Posterior vena cava (tissue), 2 donors: ENCODE measurements around the gene DQX1. TPM values are rescaled to one million over a fixed set of nuclear protein-coding genes. Genes with fewer than 3 reads are reported as not detected.

ENCODE experiments used
- DNase-seq: peaks from one replicate; pipeline ENCODE4 v3.0.0-alpha.2; 2020; ENCODE audit warnings: low spot score
- intact Hi-C, 2 donors: fragments of 100-400 bp; cut with DNase I; formaldehyde crosslinking; loops; one replicate each; pipeline versions ENCODE4 v1.14.1 to v1.14.2; 2022 to 2023
- total RNA-seq, 2 donors: library from RNA; stranded (reverse); fragmentation: NEBNext Ultra II Directional; extraction: Animal tissue kit (Norgen Biotek cat#: 25700); gene quantifications; one replicate each; pipeline ENCODE4 v1.2.1, GENCODE V29; 2021
- donor health status: DM: yes; HTN: yes; CAD: no.
- donor health status: DM: yes; HTN: yes; CAD: no.

The DQX1 gene
- total RNA-seq, 2 donors from 2014 or later, result not detected

DNA sequence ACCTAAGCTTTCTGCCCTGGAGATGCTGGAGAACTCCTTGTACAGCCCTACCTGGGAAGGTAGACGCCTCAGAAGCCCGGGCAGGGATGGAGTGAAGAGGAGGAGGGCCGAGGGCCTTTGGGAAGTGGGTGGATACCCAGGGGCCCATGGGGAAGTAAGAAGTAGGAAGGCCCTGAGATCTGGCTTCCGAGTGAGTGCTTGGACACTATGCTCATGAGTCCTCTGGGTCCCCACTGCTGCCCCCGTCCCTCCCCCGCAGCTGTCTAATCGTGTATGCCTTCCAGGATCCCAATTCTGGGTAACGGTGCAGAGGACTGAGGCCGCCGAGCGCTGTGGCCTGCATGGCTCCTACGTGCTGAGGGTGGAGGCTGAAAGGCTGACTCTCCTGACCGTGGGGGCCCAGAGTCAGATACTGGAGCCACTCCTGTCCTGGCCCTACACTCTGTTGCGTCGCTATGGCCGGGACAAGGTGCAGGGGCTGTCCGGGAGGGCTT, 29.6 kb upstream of the DQX1 start:
- intact Hi-C loops, result no loop called here
- DNase-seq, result peak; percentile 80

DNA sequence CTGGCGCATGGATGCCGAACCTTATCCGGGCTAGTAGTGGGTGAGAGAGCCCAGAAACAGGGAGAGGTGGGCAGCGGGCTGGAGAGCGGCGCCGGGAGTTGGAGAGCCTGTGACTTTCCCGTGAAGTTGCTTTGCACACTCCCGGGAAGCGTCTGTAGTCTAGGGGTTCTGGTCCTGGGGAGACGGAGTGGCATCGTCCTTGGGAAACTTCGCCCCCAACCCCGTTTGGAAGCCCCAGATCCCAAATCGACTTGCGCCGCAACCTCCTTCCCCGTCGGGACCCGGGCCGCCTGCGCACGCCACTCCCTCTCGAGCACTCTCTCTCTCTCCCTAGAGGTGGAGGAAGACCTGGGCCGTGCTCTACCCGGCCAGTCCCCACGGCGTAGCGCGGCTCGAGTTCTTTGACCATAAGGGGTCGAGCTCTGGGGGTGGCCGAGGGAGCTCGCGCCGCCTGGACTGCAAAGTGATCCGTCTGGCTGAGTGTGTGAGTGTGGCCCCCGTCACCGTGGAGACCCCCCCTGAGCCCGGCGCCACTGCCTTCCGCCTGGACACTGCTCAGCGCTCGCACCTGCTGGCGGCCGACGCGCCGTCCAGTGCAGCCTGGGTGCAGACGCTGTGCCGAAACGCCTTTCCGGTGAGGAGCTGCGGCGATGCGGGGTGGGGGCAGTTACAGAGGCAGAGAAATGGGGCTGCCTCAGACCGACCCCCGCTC, 28.9 kb upstream of the DQX1 start:
- intact Hi-C loops, result no loop called here
- DNase-seq, result peak; percentile 91

DNA sequence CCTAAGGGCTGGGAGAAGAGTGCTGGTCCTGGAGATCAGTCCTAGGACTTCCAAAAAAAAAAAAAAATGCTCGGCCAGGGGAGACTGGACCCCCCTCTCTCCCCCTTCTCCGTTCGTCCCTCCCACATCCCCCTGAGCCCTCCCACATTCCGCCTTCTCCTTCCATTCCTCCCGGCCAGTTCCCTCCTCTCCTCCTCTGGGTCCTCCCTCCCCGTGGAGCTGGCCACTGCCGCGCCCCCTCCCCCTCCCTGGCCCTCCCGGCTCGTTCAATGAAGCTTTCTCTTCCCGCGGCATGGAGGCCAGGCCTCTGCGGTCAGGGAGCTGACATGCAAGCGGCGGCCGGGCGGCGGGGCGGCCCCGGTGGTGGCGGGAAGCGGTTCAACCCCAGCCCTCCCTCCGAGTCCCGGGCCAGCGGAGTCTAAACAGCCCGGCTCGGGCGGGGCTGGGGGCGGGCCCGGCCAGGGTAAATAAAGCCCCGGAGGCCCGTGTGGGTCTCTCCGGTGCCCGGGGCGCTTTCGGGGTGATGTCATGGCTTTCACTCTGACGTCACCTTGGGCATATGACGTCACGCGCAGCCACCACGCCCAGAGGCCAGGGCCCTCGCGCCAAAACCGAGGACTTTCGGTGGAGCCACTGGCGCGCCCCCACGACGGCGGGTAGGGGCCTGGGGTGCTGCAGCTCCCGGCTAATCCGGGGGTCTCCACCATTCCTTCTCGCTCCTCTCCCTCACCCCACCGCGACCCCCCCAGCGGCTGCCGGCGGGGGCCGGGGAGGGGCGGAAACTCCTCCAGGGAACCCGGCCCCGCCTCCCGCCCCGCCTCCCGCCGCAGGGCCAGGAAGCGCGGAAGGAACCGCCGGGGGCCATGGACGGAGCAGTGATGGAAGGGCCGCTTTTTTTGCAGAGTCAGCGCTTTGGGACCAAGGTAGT, 28.1 kb upstream of the DQX1 start, which contains the start of the genes DOK1 and LOXL3:
TSS of gene DOK1 (plus strand) at position 829 of the 928 bp plus-strand sequence. CDS start at position 864, 35 bp downstream.
TSS of gene LOXL3 (minus strand) at position 51 of the 928 bp plus-strand sequence. CDS start 1,308 bp downstream, outside the sequence.
- intact Hi-C loops, result no loop called here
- DNase-seq, result peak; percentile 96

DNA sequence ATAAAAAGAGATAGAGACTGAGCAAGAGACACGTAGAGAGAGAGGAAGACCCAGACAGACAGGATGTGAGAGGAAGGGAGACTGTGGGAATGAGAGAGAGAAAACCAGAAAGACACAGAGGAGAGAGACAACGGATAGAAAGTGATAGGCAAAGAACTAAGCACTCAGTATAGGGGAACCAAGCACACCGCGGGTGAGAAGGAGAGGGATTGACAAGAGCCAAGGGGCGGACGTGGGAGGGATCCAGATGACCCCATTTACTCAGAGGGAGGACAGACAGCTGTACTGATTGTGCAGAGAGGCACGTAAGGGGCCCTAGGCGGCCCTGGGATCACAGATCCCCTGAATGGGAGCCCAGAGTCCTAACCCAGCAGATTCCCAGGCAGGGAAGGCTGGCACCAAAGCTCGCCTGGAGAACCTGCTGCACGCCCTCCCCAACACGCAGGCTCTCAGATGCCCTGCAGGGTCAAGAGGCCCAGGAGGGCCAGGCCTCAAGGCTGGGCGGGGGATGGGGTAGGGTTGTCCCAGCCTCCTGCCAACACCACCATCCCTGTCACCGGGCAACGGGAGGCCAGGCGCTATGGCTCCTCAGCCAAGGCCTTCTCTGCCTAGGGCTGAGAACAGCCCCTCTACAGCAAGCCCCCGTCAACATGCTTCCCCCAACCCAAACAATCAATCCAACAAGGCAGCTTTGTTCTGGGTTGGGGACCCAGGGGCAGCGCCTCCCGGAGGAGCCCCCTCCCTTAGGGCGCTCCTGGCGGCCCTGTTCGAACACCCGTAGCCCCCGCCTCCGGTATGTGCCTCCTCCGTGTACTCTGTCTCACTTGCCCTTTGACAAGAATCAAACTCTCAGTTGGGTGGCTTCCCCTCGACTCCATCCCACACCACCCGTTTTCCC, 27.1 kb upstream of the DQX1 start:
- intact Hi-C loops, result no loop called here
- peak; percentile 79 for DNase-seq

DNA sequence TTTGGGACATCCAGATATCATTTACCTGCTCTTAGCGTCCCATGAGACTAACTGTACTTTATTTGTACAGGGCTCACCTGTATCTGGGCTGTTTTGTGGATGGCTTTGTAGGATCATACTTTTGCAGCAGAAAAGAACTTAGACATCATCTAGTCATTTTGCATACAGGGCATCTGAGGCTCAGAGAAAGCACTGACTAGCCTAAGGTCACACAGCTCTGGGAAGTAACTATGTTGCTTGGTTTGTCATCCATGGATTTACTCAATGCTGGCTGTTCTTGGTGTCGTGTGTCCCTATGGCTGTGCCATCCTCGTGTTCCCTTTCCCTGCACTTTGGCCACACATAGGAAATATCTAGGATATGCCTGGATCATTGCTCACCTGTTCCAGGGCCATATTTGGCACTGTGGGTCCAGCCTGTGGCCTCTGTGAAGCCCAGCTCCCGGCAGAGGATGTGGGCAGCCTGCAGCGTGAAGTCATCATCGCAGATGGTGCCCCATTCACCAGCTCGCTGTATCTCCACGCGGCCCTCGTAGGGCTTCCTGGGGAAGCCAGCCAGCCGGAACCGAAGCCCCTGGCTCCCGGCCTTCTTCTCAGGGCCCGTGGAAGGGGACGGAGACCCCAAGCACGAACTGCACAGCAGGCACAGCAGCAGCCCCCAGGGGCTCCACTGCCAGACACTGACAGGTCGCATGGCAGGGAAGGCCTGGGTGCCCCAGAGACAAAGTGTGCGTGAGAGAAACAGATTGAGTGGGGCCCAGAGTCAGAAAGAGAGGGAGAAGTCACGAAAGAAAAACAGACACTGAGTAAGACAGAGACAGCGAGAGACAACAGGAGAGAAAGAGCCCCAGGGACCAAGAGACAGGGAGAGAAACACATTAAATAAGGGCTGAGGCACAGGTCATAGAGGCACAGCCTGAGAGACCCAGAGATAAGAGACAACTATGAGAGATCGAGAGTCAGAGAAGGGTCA, 26.2 kb upstream of the DQX1 start:
- intact Hi-C loops, result no loop called here

DNA sequence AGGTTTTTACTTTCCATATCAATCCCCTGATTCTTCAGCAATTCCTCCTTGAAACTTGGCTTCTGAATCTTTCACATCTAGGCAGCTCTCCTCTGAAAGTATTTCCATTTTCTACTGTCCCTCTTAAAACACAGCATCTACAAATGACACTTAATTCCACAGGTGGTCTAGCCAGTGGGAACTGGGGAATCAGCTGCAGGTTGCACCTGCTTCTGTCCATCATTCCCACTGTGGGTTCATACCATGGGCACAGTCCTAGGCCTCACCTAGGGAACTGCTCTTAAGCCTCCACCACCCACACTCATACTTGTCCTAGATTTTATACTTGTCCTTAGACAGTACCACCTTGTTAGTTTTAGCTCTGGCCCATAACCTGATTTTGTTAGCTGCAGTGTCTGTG, 25.5 kb upstream of the DQX1 start:
- intact Hi-C loops, result no loop called here
- no peak for DNase-seq

More for the DNA sequence above, 26.2 kb upstream of the DQX1 start:
- no peak for DNase-seq

DNA sequence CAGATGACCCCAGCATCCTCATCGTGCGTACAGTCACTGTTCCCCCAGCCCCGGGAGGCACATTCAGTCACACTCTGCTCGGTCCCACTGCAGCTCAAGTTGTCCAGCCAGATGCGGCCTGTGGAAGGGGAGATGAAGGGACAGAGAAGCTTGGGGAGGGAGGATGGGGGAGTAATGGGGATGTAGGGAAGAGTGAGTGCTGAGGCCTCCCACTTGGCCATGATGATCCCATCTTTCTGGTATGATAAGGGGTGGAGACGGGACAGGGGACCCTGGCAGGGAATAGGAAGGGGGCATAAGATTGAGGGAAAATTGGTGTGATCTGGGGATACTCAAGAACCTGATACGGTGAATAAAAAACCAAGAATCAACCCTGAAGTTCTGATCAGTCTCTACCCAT, 24.2 kb upstream of the DQX1 start:
- no peak for DNase-seq
- intact Hi-C loops, result no loop called here

DNA sequence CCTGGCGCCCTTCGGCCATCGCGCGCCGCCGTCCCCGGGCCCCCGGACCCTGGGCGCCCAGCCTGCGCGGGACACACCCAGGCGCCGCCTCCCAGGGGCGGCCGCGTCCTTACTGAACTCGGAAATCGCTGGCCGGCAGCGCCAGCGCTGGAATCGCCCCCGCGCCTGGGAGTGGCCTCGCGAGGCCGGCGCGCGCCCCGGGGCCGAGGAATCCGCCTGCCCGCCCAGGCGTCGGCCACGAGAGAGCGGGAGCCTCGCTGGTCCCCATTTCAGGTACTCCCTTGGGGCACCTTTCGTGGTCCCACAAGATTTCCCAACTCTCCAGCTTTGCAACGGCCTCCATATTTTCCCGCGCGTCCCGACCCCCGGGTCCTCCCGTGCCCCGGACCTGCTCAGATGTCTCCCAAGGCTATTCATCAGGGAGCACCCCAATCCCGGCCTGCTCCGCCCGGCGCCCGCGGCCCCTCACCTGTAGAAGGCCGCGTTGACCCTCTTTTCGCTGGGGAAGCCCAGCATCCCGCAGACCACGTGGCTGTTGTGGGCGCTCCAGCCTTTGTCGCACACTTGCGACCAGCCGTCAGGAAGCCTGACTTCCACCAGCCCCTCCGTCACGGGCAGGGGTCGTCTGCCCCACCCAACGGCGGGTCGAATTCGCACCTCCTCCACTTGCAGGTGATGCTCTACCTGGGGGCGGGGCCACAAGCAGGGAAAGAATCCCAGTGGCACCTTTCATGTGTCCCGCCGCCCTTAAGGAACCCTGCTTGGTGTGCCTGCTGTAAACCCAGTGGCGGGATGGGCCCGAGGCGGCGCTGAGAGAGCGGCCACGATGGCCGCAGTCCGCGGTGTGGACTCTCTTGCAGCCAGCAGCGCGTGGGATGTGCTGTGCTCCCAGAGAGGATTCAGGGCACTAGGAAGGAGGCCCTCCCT, 23.1 kb upstream of the DQX1 start:
- intact Hi-C loops, result no loop called here
- peak; percentile 91 for DNase-seq

DNA sequence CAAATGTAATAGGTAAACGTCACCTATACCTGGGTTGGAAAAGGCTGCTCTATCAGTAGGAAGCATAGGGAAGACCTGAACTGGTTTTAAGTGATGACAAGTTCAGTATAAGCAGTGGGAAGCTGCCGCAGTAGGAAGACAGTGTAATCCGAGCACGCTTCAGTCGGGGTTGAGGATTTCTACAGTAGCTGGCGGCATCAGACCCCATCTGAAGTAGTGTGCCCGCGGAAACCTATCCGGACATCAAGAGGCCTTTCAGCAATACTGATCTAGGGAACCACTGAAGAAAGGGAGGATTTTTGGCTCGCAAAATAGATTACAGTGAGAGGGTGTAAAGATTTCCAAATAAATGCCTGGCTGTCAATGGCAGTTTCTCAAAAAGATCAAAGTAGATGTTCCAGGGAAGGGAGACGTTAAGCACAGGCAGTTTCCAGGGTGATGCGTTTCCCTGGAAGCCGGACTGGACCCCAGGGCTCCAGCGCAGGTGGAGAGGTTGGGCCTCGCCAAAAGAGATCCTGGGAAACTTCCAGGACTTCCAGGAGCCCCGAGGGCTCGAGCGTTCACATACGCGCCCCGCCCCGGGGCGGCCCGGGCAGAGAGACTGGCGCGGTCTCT, 22.4 kb upstream of the DQX1 start:
- intact Hi-C loops, result no loop called here
- no peak for DNase-seq

DNA sequence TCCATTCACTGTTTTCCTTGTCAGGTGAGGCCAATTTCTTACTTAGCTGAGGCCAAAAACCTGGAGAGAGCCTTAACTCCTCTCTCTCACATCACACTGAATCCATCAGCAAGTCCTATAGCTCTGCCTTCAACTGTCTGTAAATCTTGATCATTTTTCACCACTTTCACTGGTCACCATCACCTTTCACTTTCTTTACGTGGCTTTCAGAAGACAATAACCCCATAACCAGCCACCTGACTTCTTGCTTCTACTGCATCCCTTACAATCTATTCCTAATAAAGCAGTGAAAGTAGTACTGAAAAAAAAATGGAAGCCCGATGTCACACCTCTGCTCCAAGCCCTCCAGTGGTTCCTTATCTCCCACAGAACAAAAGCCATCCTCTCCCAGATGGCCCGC, 20.0 kb upstream of the DQX1 start:
- no peak for DNase-seq
- intact Hi-C loops, result no loop called here

DNA sequence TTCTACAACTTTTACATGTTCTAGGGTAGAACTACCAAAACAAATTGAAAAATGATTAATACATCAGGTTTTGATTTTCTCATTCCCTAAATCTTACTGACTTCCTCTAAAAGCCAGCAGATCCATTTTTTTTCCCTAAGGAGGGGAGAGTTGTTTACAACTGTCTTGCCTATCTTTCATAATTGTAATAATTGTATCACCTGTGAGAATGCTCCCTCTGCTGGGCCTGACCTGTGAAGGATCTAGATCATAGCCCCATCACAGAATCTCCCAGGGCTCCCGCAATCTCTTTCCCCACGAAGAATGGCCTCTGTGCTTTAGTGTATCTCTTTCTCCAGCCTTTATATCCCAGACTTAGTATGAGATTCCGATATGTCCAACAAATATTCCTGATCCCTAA, 18.6 kb upstream of the DQX1 start:
- intact Hi-C loops, result no loop called here
- DNase-seq, result no peak

DNA sequence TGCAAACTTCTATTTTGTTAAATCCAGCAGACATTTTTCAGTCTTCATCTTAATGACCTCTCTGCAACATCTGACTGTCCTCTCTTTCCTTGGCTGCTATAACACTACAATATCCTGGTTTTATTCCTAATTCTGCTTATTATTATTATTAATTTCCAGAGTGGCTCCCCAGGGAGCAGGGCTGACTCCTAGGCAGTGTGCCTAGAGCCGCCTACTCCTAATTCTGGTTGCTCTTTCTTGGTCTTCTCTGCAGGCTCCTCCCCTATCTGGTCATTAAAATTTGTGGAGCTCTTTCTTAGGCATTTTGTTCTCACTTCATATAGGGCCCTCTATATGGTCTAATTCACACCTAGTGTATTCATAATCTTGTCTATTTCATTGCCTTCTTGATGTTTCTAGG, 16.9 kb upstream of the DQX1 start:
- no peak for DNase-seq
- intact Hi-C loops, result loop anchor here in 1 of 2 donors (1.0 kb wide), 1 partner anchor 21 kb away; no protein-coding TSS in a partner anchor

DNA sequence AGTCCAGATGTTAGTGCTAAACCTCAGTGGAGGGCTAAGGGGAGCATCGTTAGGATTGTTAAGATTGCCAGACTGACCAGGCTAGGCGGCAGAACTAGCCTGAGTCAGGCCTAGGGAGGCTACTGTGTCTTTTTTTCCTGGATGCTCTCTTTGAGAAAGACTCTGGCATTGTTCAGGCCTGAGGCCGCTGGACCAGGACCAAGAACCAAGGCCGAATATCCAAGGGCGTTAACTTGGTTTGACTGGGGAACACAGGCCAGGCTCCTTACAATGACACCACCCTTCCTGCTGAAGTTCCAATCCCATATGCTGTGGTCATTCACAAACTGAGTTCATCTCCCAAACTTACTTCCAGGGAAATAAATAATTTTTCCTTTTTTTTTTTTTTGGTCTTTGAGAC, 14.3 kb upstream of the DQX1 start:
- intact Hi-C loops, result no loop called here
- peak; percentile 94 for DNase-seq

DNA sequence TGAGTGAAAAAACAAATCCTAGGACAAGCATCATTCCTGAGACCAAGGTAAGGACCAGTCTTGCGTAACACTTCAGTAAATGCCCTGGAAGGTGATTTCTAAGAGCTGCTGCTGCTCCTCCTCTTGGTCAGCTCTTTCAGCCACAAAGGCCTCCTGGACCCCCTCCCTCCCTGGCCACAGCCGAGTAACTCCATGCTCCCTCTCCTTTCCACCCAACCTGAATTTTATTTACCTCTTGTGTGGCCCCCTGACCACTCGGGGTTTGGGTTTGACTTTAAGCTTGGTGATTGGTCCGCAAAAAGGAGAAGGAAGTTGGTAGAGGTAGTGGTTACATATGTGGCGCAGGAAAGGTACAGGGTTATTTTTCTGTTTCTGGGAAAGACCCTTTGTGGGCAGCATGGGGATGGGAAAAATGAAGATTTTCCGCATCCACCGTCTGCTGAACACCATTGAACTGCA, 12.9 kb upstream of the DQX1 start:
- intact Hi-C loops, result no loop called here
- DNase-seq, result no peak

DNA sequence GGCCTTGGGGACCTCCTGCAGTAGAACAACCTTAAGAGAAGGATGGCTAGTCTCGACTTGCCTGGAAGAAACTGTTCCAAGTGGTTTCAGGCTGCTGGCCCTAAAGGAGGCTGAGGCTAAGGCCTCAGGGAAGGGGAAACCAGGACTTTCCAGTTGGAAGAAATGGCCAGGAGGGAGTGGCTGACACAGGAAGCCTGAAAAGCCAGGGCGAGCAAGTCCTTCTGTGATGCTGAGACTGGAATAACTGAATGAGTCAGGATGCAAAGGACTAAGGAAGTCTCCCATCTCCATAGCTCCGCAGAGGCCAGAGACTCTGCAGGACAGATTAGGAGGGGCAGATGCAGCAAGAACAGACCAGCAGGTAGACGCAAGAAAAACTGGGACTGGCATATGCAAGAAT, 11.1 kb upstream of the DQX1 start:
- no peak for DNase-seq
- intact Hi-C loops, result no loop called here

DNA sequence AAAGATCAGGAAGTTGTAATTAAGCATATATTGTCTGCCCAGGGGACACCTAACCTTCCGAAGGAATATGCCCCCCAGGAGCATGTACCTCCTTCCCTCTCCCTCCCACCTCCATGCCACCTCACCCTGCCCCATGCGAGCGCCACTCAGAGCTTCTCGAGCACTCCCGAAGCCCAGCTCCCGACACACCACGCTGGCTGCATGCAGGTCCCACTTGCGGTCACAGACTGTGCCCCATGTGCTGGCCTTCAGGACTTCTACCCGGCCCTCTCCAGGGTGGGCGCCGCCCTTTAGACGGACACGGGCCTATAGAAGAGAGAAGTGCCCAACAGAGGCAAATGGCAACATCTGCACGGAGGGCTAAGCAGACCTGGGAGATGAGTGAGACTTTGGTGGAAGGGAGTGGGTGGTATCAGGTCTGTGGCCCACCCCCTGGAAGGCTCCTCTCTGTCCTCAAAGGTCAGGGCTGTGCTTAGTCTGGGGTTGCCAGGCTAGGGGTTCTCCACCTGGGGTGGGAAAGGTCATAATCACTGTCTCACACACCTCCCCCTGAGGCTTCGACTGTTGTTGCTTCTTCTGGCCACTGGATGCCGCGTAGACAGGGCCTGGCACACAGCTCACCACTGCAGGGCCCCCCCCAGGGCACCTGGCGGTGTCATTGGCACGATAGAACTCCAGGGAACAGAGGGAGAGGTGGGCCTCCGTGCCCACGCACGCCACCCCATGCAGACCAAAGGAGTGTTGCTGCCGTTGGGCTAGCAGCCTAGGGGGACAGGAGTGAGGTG, 10.3 kb upstream of the DQX1 start:
- intact Hi-C loops, result no loop called here
- DNase-seq, result no peak
